ENCODE results near the gene ADARB2.

Gene ADARB2

GRCh38 chr10:1594372-1595241 is 142.7 kb downstream of the ADARB2 start:
- DNase-seq (ENCODE audit: low spot score) = no peak

GRCh38 chr10:1591742-1592141 is 145.6 kb downstream of the ADARB2 start:
- no peak for DNase-seq (ENCODE audit: low spot score)

- DNase-seq (ENCODE audit: low spot score) = no peak
Observed at GRCh38 chr10:1591045-1591444, 146.3 kb downstream of the ADARB2 start.

- DNase-seq (ENCODE audit: low spot score) = no peak
Observed at GRCh38 chr10:1589257-1589656, 148.1 kb downstream of the ADARB2 start.

GRCh38 chr10:1582739-1583138 is 154.6 kb downstream of the ADARB2 start:
- no peak for DNase-seq (ENCODE audit: low spot score)

- no peak for DNase-seq (ENCODE audit: low spot score)
Observed at GRCh38 chr10:1581189-1581588, 156.1 kb downstream of the ADARB2 start.

GRCh38 chr10:1579671-1580070 is 157.7 kb downstream of the ADARB2 start:
- DNase-seq (ENCODE audit: low spot score) = no peak

GRCh38 chr10:1579141-1579491 is 158.2 kb downstream of the ADARB2 start:
- no peak for DNase-seq (ENCODE audit: low spot score)

- DNase-seq (ENCODE audit: low spot score) = no peak
Observed at GRCh38 chr10:1578392-1579140, 158.8 kb downstream of the ADARB2 start.

GRCh38 chr10:1577945-1578344 is 159.4 kb downstream of the ADARB2 start:
- DNase-seq (ENCODE audit: low spot score) = no peak

- no peak for DNase-seq (ENCODE audit: low spot score)
Observed at GRCh38 chr10:1577373-1577770, 160.0 kb downstream of the ADARB2 start.

GRCh38 chr10:1576467-1577372 is 160.6 kb downstream of the ADARB2 start:
- DNase-seq (ENCODE audit: low spot score) = no peak

- no peak for DNase-seq (ENCODE audit: low spot score)
Observed at GRCh38 chr10:1575481-1576244, 161.7 kb downstream of the ADARB2 start.

GRCh38 chr10:1574719-1575118 is 162.6 kb downstream of the ADARB2 start:
- DNase-seq (ENCODE audit: low spot score) = no peak

- no peak for DNase-seq (ENCODE audit: low spot score)
Observed at GRCh38 chr10:1573981-1574380, 163.3 kb downstream of the ADARB2 start.

- no peak for DNase-seq (ENCODE audit: low spot score)
Observed at GRCh38 chr10:1573334-1573969, 163.9 kb downstream of the ADARB2 start.

GRCh38 chr10:1572519-1573333 is 164.6 kb downstream of the ADARB2 start:
- no peak for DNase-seq (ENCODE audit: low spot score)

GRCh38 chr10:1571587-1572237 is 165.6 kb downstream of the ADARB2 start:
- no peak for DNase-seq (ENCODE audit: low spot score)

- DNase-seq (ENCODE audit: low spot score) = no peak
Observed at GRCh38 chr10:1570416-1571051, 166.8 kb downstream of the ADARB2 start.

Data from HuH-7.5 (cell line).